IPS-18c (cell line): Measurements from ENCODE around the gene MPHOSPH9.

ENCODE experiments used
- H3K4me3 ChIP-seq: 2 replicates; pipeline ENCODE4 v1.7.0; 2013; ENCODE audit warnings: low read depth, mild to moderate bottlenecking, low read length, moderate library complexity; ENCODE audit not compliant: insufficient read depth
- H3K9me3 ChIP-seq: one replicate; pipeline ENCODE4 v1.6.1; 2013; ENCODE audit warnings: mild to moderate bottlenecking, low read length, moderate library complexity; ENCODE audit not compliant: control insufficient read depth, insufficient read depth

The MPHOSPH9 gene

GRCh38 chr12:123122626-123123025 is 110.3 kb downstream of the MPHOSPH9 start:
- Histone ChIP-seq H3K4me3 (no peak overlapping the region), H3K9me3 (no peaks in the 10 kb centered on the region)

DNA sequence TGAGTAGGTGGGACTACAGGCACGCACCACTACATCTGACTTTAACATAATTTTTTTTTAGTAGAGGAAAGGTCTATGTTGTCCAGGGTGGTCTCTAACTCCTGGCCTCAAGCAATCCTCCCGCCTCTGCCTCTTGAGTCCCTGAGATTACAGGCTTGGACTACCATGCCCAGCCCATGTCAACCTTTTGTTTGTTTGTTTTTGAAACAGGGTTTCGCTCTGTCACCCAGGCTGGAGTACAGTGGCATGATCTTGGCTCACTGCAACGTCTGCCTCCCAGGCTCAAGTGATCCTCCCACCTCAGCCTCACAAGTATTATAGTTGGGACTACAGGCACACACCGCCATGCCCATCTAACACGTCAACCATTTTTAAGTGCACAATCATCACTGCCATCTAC is 111.3 kb downstream of the MPHOSPH9 start:
- Histone ChIP-seq H3K4me3 (no peak overlapping the region), H3K9me3 (no peaks in the 10 kb centered on the region)

DNA sequence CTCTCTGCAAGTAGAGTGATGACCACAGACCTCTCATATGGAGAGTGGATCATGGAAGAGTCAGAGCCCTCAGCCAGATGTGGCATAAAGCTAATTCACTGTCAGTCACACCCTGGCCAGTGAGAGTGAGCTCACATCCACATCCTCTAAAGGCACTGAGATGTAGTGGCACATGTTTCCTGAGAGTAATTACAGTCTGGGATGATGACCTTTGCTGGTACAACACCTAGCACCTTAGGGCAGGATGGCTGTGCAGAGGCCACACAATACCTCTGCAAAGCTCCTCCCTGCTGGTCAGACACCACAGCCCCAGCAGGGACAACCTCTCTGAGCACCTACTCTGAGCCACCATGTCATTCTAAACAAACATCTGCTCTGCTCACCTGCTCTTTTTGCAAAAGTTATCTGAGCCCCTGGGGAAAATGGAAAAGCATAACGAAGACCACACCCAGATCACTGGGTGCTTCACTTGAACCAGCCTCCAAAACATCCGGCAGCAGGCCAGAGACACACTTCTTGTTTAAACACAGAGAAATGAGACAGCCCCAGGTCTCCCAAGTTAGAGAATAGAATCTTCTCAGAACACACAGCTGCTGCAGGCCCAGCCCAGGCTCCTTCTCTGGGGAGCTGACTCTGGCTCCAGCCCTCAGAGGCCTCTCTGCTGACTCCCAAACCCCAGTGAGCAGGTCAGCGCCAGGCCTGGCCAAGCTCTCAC is 112.3 kb downstream of the MPHOSPH9 start:
- Histone ChIP-seq H3K9me3 (no peaks in the 10 kb centered on the region), H3K4me3 (no peak overlapping the region)

- H3K9me3 ChIP-seq, result no peaks in the 10 kb centered on the region
- H3K4me3 ChIP-seq, result no peak overlapping the region
These were observed 113.1 kb downstream of the MPHOSPH9 start for GRCh38 chr12:123119808-123120207.

- Histone ChIP-seq H3K4me3 (no peak overlapping the region), H3K9me3 (no peaks in the 10 kb centered on the region)
These were observed 114.4 kb downstream of the MPHOSPH9 start for GRCh38 chr12:123118497-123118896.

- Histone ChIP-seq H3K4me3 (no peak overlapping the region), H3K9me3 (no peaks in the 10 kb centered on the region)
These were observed 117.4 kb downstream of the MPHOSPH9 start for GRCh38 chr12:123115409-123116121.

DNA sequence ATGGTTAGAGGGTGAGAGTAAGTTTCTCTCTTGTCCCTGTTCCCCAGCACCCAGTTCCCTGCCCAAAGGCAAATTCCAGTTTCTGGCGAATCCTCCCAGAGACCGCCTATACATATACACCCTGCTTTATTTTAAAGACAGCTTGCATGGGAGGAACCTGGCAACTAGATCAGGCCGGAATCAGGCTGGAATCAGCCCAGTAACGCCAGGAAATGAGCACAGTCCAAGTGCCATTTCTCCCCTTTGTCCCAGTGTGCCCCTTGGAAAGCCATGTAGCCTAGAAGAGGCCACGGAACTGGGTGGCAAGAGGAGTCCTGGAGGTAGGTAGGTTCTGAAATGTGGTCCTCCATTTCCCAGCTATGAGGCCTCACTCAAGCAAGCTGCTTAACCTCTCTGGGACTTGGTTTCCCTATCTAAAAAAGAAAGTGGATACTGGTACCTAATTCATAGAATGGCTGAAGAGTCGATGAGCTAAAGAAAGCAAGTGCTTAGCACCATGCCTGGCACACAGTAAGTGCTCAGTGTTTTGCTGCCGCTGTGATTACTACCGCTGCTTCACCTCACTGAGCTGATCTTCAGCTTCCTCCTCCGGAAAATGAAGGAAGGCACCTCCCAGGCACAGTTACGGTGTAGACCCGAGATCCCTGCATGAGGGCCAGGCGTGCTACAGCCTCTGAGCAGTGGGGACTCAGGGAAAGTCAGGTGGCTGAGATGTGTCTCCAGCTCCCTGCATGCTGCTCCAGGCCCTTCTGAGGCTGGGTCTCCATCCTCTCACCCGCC is 118.4 kb downstream of the MPHOSPH9 start:
- Histone ChIP-seq H3K9me3 (no peaks in the 10 kb centered on the region), H3K4me3 (no peak overlapping the region)

DNA sequence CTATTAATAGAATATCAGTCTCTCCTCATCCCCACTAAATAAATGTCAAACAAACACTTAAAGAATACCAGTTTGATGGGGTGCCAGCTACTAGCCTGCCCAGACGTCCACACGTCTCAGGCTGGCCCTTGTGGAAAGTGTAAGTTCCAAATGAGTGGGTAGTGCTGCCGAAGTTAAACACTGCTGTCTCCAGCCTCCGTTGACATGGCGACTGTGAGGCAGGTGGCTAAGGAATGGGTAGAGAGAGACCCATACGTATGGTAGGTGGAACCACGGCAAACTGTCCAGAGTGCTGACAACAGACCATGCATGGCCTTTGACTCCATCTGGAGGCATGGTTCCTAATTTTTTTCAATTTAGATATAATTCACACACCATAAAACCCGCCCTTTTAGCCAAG is 119.9 kb downstream of the MPHOSPH9 start:
- H3K4me3 ChIP-seq, result no peak overlapping the region
- H3K9me3 ChIP-seq, result no peaks in the 10 kb centered on the region

DNA sequence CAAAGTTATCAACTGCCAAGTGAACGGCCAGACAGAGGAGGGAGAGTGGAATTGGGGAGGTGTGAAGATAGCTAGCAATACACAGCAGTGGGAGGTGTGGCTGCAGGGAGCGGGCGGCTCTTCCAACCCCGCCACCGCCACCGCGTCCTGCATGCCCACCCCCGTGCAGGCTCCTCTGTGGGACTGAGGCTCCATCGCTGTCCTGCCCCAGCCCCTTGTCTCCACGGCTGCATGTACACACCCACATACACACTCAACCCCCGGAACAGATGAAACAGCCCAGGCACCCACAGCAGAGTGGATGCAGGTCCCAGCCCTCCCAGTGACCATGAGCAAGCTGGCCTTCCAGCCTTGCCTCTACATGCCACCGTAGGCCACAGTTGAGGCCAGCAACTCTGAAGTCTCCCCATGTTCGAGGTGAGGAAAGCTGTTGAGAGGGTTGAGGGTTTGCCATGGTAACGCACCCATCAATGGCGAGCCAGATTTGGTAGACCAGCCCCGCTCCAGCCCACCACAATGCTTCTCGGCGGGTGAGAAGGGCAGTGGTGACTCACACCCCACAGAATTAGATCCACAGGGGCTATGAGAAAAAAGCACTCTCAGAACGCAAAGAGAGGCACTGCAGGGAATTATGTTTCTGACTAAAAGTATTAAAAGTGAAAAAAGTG is 121.3 kb downstream of the MPHOSPH9 start:
- Histone ChIP-seq H3K9me3 (no peaks in the 10 kb centered on the region), H3K4me3 (no peak overlapping the region)

DNA sequence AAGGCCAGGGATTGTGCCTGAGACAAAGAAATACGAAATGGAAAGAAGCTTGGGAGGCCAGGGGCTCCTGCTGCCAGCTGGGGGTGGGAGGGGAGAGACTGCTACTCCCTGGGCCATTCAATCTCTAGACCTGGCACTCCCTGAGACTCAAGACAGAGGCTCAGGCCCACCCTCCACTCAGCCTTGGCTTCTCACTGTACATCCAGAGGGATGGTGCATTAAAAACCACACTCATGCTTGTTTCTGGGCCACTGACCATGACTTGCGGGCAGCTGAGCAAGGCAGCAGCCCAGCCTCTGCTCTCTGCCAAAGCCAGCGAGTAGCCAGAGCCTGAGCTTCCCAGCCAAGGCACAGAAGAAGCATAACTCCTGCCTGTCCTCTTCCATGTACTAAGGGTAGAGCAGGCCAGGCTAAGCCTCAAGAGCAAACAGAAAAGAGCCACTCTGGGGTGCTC is 123.6 kb downstream of the MPHOSPH9 start:
- Histone ChIP-seq H3K9me3 (no peaks in the 10 kb centered on the region), H3K4me3 (no peak overlapping the region)

DNA sequence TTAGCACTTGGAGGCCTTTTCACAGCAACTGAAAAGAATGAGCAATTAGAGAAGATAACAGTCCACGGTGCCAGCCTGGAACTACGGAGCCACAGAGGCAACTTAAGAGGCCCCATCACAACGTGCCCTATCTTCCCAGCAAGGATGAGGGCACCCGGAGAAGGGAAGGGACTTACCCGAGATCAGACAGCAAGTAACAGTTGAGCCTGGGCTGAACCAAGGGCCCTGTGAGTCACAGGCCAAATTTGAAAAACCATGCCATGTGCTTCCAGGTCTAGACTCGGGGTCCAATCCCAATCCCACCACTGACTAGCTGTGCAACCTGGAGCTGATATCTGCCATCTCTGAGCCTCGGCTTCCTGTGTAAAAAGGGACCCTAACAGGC is 124.3 kb downstream of the MPHOSPH9 start:
- Histone ChIP-seq H3K9me3 (no peaks in the 10 kb centered on the region), H3K4me3 (no peak overlapping the region)

- Histone ChIP-seq H3K4me3 (no peak overlapping the region), H3K9me3 (no peaks in the 10 kb centered on the region)
These were observed 124.8 kb downstream of the MPHOSPH9 start for GRCh38 chr12:123107926-123108681.

DNA sequence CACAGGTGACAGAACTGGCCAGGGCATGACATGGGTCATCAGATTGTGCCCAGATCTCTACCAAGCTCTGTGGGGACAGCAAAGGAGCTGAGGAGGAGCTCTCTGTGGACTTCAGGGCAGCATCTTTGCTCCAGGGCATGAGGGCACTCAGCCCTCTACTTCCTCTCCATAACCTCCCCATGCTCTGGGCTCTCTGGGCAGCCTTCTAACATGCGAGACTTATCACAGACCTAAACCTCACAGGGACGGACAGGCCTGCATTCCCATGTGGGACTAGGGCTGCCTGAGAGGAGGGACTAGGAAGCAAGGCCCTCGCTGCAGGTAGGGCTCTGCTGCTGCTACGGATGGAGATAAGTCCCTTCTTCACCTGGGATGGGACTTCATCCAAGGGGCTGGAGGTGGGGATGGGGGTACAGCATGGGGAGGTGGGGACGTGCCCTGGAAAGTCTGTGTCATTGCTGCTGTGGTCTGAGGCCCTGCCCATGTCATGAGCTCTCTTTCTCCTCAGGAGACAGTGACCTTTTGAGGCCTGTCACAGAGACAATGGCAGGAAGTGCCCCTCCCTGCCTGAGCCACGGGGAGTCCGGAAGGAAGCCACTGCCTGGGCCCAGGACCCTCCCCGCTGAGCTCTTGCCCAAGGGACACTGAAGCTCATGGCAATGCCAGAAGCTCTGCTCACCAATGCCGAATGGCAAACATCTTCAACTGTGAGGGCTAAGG is 126.1 kb downstream of the MPHOSPH9 start:
- Histone ChIP-seq H3K9me3 (no peaks in the 10 kb centered on the region), H3K4me3 (no peak overlapping the region)

DNA sequence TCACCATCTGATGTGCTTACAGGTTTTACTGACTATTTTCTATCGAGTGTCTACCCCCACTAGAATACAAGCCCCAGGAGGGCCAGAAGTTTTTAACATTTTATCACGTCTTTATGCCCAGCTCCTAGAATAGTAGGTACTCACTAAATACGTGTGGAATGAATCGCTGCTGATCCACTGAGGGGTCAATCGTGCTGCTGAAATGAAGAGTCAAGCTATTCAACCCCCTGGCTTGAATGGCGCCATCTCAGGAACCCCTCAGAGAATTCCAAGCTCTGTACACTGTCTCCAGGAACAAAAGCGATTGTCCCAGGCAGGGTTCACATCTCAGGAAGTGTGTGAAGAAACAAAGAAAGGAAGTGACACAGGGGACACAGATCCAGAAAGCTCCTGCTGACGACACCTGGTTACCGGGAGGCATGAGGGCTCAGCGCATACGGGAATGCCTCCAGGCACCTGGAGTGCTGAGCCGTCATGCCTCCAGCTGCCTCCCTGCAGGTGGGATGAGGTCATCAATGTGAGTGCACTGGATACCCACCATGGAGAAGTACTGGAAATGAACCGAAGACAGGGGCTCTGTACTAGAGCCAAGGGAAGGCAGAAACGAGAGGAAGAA is 127.6 kb downstream of the MPHOSPH9 start:
- Histone ChIP-seq H3K4me3 (no peak overlapping the region), H3K9me3 (no peaks in the 10 kb centered on the region)

- no peaks in the 10 kb centered on the region for H3K9me3 ChIP-seq
- H3K4me3 ChIP-seq, result no peak overlapping the region
These were observed 128.1 kb downstream of the MPHOSPH9 start for GRCh38 chr12:123104809-123105208.
